AG08395 (cell line): ENCODE measurements around the gene HOXA6.

Source experiments
- DNase-seq: peaks from one replicate; pipeline ENCODE4 v3.0.0; 2012; ENCODE audit warnings: mixed read lengths, low spot score

HOXA6 gene

GRCh38 chr7:27096768-27097514 is 50.6 kb downstream of the HOXA6 start:
- peak; percentile 80 for DNase-seq

GRCh38 chr7:27095897-27096767 is 51.4 kb downstream of the HOXA6 start, which contains the start of gene HOXA1:
Gene HOXA1 (minus strand): TSS chr7:27096000. CDS start chr7:27095912, 88 bp downstream.
- DNase-seq: peak; percentile 99
